NCI-H2227 treated with DMSO at 0.1 percent for 48 hours (cell line): ENCODE results near the gene INPP5E.

Experiments
- DNase-seq: peaks from one replicate; lab custom pipeline; 2025; lab: John Stamatoyannopoulos, UW

Gene INPP5E

DNA sequence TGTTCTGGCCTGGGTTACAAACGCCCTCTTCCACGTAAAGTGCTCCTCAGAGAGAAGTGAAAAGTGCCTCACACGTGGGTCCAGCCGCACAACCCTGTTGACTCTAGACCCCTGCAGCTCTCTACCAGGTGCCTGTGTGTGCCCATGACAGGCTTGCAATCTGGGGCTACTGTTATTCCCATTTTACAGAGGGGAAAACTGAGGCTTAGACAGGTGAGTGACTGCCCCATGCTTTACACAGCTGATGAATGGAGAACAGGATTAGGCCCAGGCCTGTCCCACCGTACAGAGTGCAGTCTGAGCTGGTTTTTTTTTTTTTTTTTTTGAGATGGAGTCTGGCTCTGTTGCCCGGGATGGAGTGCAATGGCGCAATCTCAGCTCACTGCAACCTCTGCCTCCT lies 6.2 kb upstream of the INPP5E start:
- no peak for DNase-seq

DNA sequence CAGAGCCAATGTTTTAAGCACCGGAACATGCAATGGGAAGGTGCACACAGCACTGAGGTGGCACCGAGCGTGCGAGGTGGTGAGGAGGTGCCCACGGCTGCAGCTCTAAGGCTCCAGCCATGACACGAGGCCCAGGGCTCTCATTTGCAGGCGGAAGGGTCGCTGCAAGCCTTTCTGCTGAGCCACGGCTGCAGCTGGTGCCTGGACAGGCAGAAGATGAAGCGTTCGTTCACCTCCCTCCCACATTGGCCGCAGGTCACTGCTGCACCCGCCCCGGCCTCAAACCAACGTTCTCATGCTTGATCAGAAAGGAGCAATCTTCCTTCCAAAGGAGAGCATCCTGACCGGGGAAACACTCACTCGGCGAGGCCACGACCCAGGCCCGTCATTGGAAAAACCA lies 4.5 kb upstream of the INPP5E start:
- DNase-seq: no peak

DNA sequence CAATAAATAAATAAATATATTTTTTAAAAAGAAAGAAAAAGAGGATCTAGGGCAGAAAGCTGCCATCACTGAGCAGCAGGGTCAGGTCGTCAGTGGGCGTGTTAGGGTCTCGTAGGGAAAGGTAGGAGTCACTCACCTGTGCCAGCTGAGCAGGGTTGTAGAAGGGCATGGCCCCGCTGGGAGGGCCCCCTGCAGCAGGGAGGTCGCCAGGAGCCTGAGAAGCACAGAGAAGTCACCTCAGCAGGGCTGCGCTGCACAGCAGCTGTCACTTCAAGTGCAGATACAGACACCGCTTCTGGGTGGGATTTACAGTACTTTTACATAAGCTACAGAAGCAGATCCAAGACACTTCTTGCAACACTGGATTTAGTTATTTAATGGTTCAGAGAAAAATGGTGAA lies 4.0 kb upstream of the INPP5E start:
- DNase-seq: no peak

- DNase-seq: no peak
Observed at GRCh38 chr9:136443087-136443486, 3.4 kb upstream of the INPP5E start.

DNA sequence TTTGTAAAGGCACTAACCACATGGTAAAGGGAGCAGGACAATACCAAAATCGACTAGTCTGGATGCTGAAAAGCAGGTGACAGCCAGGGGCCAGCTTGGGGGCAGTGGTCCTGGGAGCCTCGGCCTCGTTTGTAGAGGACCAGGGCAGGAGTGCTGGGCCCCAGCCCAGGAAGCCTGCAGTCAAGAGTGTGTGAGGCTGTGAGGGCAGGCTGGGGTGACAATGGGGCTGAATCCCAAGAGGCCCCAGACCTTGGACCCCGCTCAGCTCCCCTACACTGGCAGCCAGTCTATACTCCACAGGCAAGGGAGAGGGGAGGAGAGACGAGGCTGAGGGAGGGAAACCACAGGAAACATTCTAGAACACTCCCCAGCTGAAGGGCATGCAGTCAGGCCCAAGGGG lies 2.6 kb upstream of the INPP5E start:
- no peak for DNase-seq

DNA sequence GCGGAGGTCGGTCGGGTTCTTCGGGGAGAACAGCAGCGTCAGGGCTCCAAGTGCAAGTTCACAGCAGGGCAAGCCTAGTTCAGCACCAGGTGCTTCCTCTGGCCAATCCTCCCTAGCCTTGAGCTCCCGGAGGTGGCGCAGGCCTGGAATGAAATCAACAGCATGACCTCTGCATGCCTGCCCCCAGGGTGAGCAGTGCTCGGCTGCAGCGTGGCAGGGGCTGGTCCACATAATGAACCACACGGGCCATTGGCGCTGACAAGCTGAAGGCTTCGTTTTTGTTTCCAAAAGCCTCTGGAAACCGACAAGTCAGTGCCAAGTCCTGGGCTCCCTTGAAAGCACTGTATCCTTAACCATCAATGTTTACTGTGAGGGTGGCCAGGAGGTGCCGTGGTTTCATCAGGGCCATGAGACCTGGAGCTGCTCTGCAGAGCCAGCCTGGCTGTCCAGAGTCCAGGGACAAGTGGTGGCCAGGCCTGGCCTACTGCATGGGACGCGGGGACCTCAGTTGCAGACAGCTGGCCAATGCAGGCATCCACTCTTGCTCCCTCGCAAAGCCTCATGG lies 2.1 kb upstream of the INPP5E start:
- DNase-seq: no peak

DNA sequence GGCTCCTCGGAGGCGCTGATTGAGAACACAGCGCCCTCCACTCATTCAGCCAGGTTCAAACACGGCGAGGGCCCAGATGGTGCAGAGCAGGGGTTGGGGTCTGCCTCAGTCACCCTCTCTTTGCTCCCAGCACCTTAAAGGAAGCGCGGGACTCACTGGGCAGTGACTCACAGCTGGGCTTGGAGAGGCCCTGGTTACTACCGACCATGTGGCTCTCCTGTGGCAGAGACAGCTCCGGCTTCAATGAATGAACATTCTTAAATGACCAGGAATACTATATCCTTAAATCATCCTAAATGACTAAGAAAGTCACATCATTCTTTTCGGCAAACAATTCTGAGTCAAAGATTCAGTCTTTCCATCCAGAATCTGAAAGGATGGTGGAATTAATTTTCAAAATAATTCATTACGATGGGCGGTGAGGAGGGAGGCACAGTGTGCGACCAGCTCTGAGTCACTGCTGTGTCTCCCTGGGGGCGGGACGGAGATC lies 1.6 kb upstream of the INPP5E start:
- DNase-seq: no peak

GRCh38 chr9:136438548-136439480 lies 831 bp downstream of the INPP5E start:
- no peak for DNase-seq

- peak; percentile 7 for DNase-seq
Observed at GRCh38 chr9:136437839-136438547, 1.7 kb downstream of the INPP5E start.

- no peak for DNase-seq
Observed at GRCh38 chr9:136437430-136437829, 2.2 kb downstream of the INPP5E start.

DNA sequence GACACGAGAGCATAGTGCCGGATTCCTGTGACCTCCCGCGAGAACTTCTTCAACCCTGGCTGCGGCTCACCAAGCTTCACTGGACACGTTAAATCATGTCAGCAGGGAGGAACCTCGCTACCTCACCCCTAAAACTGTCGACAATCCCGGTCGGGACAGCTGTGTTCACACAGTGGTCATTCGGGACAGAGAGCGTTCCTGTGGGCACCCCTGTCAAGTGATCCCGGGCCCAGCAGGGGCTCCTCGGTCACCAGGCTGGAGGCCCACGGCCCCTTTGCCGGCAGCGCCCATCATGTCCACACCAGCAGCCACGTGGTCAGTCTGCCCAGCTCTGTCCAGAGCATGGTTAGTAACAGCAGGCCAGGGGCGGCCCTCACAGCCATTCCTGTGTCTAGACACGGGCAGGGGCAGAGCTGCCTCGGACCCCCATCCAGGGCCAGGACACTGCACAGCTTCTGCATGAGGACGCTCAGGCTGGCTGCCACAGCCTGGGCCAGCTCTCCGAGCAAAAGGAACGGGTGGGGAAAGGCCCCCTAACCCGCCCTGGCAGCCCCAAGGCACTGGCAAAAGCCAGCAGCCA lies 3.5 kb downstream of the INPP5E start:
- no peak for DNase-seq

- no peak for DNase-seq
Observed at GRCh38 chr9:136434580-136435169, 5.0 kb downstream of the INPP5E start.

DNA sequence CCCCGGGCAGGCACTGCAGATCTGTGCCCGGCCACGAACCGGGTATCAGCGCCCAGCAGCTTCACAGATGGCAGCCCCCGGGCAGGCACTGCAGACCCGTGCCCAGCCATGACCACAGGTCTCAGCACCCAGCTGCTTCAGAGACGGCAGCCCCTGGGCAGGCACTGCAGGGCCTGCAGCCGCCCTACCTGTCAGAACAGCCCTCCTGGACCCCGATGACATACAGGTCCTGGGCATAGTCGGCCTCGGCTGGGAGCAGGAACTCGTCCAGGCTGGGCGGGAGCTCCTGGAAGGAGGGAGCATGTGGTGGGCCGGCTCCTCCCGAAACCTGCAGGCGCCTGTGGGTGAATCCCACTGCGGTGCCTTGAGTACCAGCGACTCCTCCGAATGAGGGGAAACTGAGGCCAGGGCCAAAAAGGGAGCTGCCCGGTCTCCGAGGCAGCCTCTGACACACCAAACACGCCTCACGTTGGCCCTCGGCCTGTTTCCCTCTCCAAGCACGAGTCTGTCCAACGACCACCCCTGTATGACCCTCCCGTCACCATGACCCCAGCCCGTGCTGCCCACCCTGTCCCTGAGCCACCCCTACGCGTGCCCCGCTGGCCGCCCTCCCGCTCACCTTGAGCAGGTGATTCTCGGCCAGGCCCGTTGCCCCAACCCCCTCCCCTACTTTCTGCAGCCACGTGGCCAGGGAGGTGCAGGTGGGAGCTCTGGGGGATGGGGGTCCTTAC lies 5.6 kb downstream of the INPP5E start:
- DNase-seq: no peak

- no peak for DNase-seq
Observed at GRCh38 chr9:136433043-136433715, 6.5 kb downstream of the INPP5E start.

- no peak for DNase-seq
Observed at GRCh38 chr9:136432591-136432990, 7.1 kb downstream of the INPP5E start.

- DNase-seq: no peak
Observed at GRCh38 chr9:136431782-136432350, 7.8 kb downstream of the INPP5E start.

DNA sequence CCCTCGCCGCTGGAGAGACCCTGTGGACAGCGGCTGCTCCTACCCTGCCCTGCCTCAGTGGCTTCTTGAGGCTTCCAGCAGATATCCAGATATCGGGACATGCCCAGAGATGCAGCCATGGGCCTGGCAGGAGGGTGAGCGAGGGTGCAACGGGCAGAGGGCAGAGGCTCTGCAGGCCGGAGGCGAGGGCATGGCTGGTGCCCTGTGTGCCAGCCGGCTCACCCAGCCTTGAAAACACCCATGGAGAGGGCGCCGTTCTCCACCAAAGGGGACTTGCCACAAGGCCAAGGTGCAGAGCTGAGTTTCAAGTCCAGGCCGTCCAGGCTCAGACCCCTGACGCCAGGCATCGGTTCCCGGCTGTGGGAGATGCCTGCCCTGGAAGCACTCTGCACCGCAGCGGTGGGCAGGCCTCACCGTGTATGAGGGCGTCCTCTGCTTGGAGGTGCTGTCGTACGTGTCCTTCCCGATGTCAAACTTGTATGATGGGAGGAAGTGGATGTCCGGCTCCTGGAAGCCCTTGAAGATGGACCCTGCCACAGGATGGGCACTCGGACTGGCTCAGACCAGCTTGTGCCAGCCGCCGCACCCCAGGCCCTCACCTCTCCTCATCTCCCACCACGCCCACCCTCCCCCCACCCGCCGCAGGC lies 8.9 kb downstream of the INPP5E start:
- no peak for DNase-seq

- no peak for DNase-seq
Observed at GRCh38 chr9:136429683-136430491, 9.8 kb downstream of the INPP5E start.

- no peak for DNase-seq
Observed at GRCh38 chr9:136429075-136429628, 10.5 kb downstream of the INPP5E start.
